Panc1 (cell line): Measurements from ENCODE around the gene PDE8B.

Source experiments
- CTCF ChIP-seq: fragments of 450-650 bp; IDR thresholded peaks from 2 replicates; pipeline ENCODE4 v1.5.1; 2017; ENCODE audit warnings: mild to moderate bottlenecking
- POLR2AphosphoS5 ChIP-seq: IDR thresholded peaks from 2 replicates; pipeline ENCODE4 v1.6.1; 2012; ENCODE audit warnings: mild to moderate bottlenecking, low read depth, low read length, moderate library complexity
- TCF7L2 ChIP-seq: IDR thresholded peaks from 2 replicates; pipeline ENCODE4 v1.6.1; 2011; ENCODE audit warnings: mild to moderate bottlenecking, low read depth, low read length, inconsistent platforms
- TF ChIP-seq, protein P1 (sequence below), 2 experiments: IDR thresholded peaks; 2 replicates each; pipeline ENCODE4 v1.6.1; 2011 to 2012; ENCODE audit warnings: low read depth in 2 of 2, control low read depth in 1 of 2, low read length in 1 of 2, mild to moderate bottlenecking in 1 of 2, moderate library complexity in 1 of 2; ENCODE audit not compliant: insufficient read depth in 1 of 2

- TF ChIP-seq POLR2AphosphoS5 (no peak), CTCF (no peak), TCF7L2 (no peak)
- TF ChIP-seq, protein P1, sequence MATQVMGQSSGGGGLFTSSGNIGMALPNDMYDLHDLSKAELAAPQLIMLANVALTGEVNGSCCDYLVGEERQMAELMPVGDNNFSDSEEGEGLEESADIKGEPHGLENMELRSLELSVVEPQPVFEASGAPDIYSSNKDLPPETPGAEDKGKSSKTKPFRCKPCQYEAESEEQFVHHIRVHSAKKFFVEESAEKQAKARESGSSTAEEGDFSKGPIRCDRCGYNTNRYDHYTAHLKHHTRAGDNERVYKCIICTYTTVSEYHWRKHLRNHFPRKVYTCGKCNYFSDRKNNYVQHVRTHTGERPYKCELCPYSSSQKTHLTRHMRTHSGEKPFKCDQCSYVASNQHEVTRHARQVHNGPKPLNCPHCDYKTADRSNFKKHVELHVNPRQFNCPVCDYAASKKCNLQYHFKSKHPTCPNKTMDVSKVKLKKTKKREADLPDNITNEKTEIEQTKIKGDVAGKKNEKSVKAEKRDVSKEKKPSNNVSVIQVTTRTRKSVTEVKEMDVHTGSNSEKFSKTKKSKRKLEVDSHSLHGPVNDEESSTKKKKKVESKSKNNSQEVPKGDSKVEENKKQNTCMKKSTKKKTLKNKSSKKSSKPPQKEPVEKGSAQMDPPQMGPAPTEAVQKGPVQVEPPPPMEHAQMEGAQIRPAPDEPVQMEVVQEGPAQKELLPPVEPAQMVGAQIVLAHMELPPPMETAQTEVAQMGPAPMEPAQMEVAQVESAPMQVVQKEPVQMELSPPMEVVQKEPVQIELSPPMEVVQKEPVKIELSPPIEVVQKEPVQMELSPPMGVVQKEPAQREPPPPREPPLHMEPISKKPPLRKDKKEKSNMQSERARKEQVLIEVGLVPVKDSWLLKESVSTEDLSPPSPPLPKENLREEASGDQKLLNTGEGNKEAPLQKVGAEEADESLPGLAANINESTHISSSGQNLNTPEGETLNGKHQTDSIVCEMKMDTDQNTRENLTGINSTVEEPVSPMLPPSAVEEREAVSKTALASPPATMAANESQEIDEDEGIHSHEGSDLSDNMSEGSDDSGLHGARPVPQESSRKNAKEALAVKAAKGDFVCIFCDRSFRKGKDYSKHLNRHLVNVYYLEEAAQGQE (IDR thresholded peaks at IDR 0.05; ENCODE audit: insufficient read depth in 1 of 2, low read depth in 2 of 2, low read length in 1 of 2), result no peak
Measured at GRCh38 chr5:77262697-77263096, 52.2 kb downstream of the PDE8B start.
